GM12878 (cell line): ENCODE results near the gene EFNB2.

Experiments
- CREB1 ChIP-seq: IDR thresholded peaks from 2 replicates; pipeline ENCODE4 v1.6.1; 2012; ENCODE audit warnings: low read depth, mild to moderate bottlenecking, inconsistent platforms
- CTCF ChIP-seq, 3 experiments: IDR thresholded peaks in 2 of 3; conservative IDR thresholded peaks in 1 of 3; 2 replicates each; pipeline ENCODE4 v1.5.1; 2011; ENCODE audit warnings: low read depth in 3 of 3, low read length in 3 of 3, mild to moderate bottlenecking in 3 of 3, control low read depth in 2 of 3, moderate library complexity in 2 of 3, inconsistent platforms in 1 of 3, mixed read lengths in 1 of 3; ENCODE audit not compliant: control insufficient read depth in 2 of 3, insufficient read depth in 1 of 3; ENCODE audit errors: extremely low read depth in 1 of 3
- EP300 ChIP-seq, 2 experiments: fragments of 150-350 bp in 1 of 2; IDR thresholded peaks; 2 replicates each; pipeline ENCODE4 v1.6.1; 2011 to 2012; ENCODE audit warnings: low read depth in 2 of 2, low read length in 2 of 2, borderline replicate concordance in 1 of 2, improper control_type of control experiment in 1 of 2, inconsistent platforms in 1 of 2; ENCODE audit not compliant: control insufficient read depth in 1 of 2
- GATAD2B ChIP-seq: fragments of 450-650 bp; conservative IDR thresholded peaks from 2 replicates; pipeline ENCODE4 v1.6.1; 2017; ENCODE audit warnings: low read depth, mild to moderate bottlenecking, moderate library complexity
- HDAC2 ChIP-seq: fragments of 200-600 bp; sonication (generic); IDR thresholded peaks from 2 replicates; pipeline ENCODE4 v1.6.1; 2017
- JUND ChIP-seq: IDR thresholded peaks from 2 replicates; pipeline ENCODE4 v1.6.1; 2012; ENCODE audit warnings: low read depth, mild to moderate bottlenecking, low read length, improper control_type of control experiment, moderate library complexity
- MTA3 ChIP-seq: IDR thresholded peaks from 2 replicates; pipeline ENCODE4 v1.6.1; 2012; ENCODE audit warnings: low read length, inconsistent platforms, borderline replicate concordance
- POLR2AphosphoS2 ChIP-seq: IDR thresholded peaks from 2 replicates; pipeline ENCODE4 v1.6.1; 2011; ENCODE audit warnings: low read depth, mild to moderate bottlenecking, low read length, improper control_type of control experiment, moderate library complexity
- POLR2AphosphoS5 ChIP-seq: IDR thresholded peaks from 2 replicates; pipeline ENCODE4 v1.6.1; 2011; ENCODE audit warnings: mild to moderate bottlenecking, low read length, inconsistent platforms
- YY1 ChIP-seq: IDR thresholded peaks from 2 replicates; pipeline ENCODE4 v1.6.1; 2011; ENCODE audit warnings: low read depth, mild to moderate bottlenecking, low read length

- TF ChIP-seq CTCF (IDR thresholded peaks at IDR 0.05 in 2 of 3, conservative IDR thresholded peaks at IDR 0.05 in 1 of 3; ENCODE audit: control insufficient read depth in 2 of 3, extremely low read depth in 1 of 3, insufficient read depth in 1 of 3, low read depth in 3 of 3, low read length in 3 of 3): no peak
- no peak for TF ChIP-seq POLR2AphosphoS2
- no peak for TF ChIP-seq HDAC2
- TF ChIP-seq POLR2AphosphoS5: no peak
- no peak for TF ChIP-seq YY1
- no peak for TF ChIP-seq GATAD2B
- no peak for TF ChIP-seq JUND
- TF ChIP-seq MTA3: no peak
- TF ChIP-seq CREB1: no peak
- TF ChIP-seq EP300 (IDR thresholded peaks at IDR 0.05; ENCODE audit: borderline replicate concordance in 1 of 2, control insufficient read depth in 1 of 2, low read depth in 2 of 2, low read length in 2 of 2): no peak
Measured at GRCh38 chr13:106466691-106467426, 68.6 kb downstream of the EFNB2 start.
